Esophagus muscularis mucosa (tissue), 4 donors: ENCODE data around the gene SPINDOC. TPM values are rescaled to one million over a fixed set of nuclear protein-coding genes. Genes with fewer than 3 reads are reported as not detected.

ENCODE experiments used
- DNase-seq: peaks from one replicate; pipeline ENCODE4 v3.0.0-alpha.2; 2017; ENCODE audit errors: extremely low spot score
- H3K27ac ChIP-seq, 4 donors: fragments of 200-600 bp; sonication (generic); replicated peaks in 1 of 4; 1 replicate in 3 of 4; 2 replicates in 1 of 4; pipeline ENCODE4 v1.5.1; 2016 to 2019; ENCODE audit warnings: mild to moderate bottlenecking in 1 of 4
- H3K27me3 ChIP-seq, 4 donors: fragments of 200-600 bp; sonication (generic); one replicate each; pipeline versions ENCODE4 v1.5.1 to v1.6.0; 2016 to 2019
- H3K36me3 ChIP-seq, 4 donors: fragments of 200-600 bp; sonication (generic); one replicate each; pipeline ENCODE4 v1.5.1; 2016 to 2019
- H3K4me1 ChIP-seq, 4 donors: fragments of 200-600 bp; sonication (generic); one replicate each; pipeline ENCODE4 v1.5.1; 2016 to 2019
- H3K4me3 ChIP-seq, 4 donors: fragments of 200-600 bp; sonication (generic); 1 replicate in 2 of 4; 2 replicates in 2 of 4; pipeline ENCODE4 v1.5.1; 2016 to 2019; ENCODE audit warnings: mild to moderate bottlenecking in 4 of 4, moderate library complexity in 1 of 4
- H3K9me3 ChIP-seq, 4 donors: fragments of 200-600 bp; sonication (generic); 1 replicate in 3 of 4; 2 replicates in 1 of 4; pipeline ENCODE4 v1.5.1; 2016 to 2019
- EP300 ChIP-seq: sonication (generic); formaldehyde crosslinking; IDR thresholded peaks from one replicate; pipeline ENCODE4 v1.6.1; 2017; ENCODE audit warnings: antibody characterized with exemption
- POLR2A ChIP-seq: fragments of 450-650 bp; IDR thresholded peaks from one replicate; pipeline ENCODE4 v1.6.1; 2017; ENCODE audit warnings: antibody characterized with exemption, moderate library complexity, mild to moderate bottlenecking, low read depth
- POLR2AphosphoS5 ChIP-seq, 2 donors: sonication (generic); formaldehyde crosslinking; IDR thresholded peaks; one replicate each; pipeline ENCODE4 v1.6.1; 2017; ENCODE audit warnings: antibody characterized with exemption in 2 of 2
- WGBS: methylation state at CpG from one replicate; pipeline ENCODE4 v1.1.5; 2018; 5-methylcytosine and 5-hydroxymethylcytosine counted together
- intact Hi-C: fragments of 100-400 bp; cut with DNase I; formaldehyde crosslinking; loops from one replicate; pipeline ENCODE4 v1.15.1; 2023
- total RNA-seq, 4 donors: library from RNA; depleted of rRNA; stranded (reverse); fragments of >200 nt; gene quantifications; one replicate each; pipeline versions ENCODE4 v1.1.0 to v1.2.1, GENCODE V29; 2016
- TF ChIP-seq, protein P1 (sequence below), 3 experiments: fragments of 200-600 bp in 2 of 3; fragments of 450-650 bp in 1 of 3; sonication (generic) in 2 of 3; IDR thresholded peaks; one replicate each; pipeline ENCODE4 v1.5.1; 2017 to 2019; ENCODE audit warnings: antibody characterized with exemption in 3 of 3, mild to moderate bottlenecking in 2 of 3, moderate library complexity in 1 of 3

The SPINDOC gene
- total RNA-seq, 4 donors from 2014 or later = 12.0 to 25.8 (median 18.6) TPM

GRCh38 chr11:63826471-63827190 is 13.4 kb downstream of the SPINDOC start:
- intact Hi-C loops = no loop called here
- Histone ChIP-seq H3K4me3 (no peak overlapping the region), H3K4me1 (no peaks in the 10 kb centered on the region), H3K36me3 (peaks cover 39 to 75% (median 65%) of the 10 kb centered on the region in 4 donors), H3K9me3 (no peaks in the 10 kb centered on the region), H3K27me3 (no peaks in the 10 kb centered on the region), H3K27ac (no peak overlapping the region)
- no peak for TF ChIP-seq POLR2AphosphoS5 (IDR thresholded peaks at IDR 0.05)
- TF ChIP-seq EP300 = no peak
- TF ChIP-seq, protein P1, sequence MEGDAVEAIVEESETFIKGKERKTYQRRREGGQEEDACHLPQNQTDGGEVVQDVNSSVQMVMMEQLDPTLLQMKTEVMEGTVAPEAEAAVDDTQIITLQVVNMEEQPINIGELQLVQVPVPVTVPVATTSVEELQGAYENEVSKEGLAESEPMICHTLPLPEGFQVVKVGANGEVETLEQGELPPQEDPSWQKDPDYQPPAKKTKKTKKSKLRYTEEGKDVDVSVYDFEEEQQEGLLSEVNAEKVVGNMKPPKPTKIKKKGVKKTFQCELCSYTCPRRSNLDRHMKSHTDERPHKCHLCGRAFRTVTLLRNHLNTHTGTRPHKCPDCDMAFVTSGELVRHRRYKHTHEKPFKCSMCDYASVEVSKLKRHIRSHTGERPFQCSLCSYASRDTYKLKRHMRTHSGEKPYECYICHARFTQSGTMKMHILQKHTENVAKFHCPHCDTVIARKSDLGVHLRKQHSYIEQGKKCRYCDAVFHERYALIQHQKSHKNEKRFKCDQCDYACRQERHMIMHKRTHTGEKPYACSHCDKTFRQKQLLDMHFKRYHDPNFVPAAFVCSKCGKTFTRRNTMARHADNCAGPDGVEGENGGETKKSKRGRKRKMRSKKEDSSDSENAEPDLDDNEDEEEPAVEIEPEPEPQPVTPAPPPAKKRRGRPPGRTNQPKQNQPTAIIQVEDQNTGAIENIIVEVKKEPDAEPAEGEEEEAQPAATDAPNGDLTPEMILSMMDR (IDR thresholded peaks at IDR 0.05) = no peak
- TF ChIP-seq POLR2A = no peak
- 69% methylated on average over 7 of the region's 17 CpGs for WGBS
- DNase-seq = no peak

DNA sequence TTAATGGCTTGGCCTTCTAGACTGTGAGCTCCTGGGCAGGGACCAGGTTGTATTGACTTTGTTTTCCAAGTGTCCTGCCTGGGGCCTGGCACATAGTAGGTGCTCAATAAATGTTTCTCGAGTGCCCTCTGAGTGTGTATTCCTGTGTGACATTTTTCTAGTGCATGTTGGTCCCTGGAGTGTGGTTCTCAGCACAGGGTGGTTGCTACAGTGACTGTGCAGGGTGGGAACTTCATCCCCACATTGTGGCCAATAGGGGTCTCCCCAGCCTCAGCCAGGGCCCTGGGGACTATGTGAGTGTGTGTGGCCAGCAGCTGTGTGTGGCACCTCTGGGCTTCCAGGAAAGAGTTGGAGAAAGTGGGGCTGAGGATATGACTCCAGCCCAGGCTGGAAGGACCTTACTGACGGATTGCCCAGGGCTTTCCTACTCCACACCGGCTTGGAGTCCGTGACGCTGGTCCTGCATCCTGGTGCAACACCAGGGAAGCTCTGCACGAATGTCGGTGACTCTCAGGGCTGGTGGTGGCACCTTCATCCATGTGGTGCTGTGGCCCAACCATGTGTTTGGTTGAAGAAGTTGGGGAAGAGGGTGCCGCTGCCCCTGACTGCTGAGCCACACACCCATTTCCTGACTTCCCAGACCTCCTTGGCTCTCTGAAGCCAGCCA is 16.7 kb downstream of the SPINDOC start:
- TF ChIP-seq, protein P1 (IDR thresholded peaks at IDR 0.05) = no peak
- TF ChIP-seq POLR2AphosphoS5 (IDR thresholded peaks at IDR 0.05) = no peak
- no peak for TF ChIP-seq POLR2A
- no peak for TF ChIP-seq EP300
- no peak for DNase-seq
- no peaks in the 10 kb centered on the region for H3K27me3 ChIP-seq
- H3K36me3 ChIP-seq = peaks cover 7 to 41% (median 32%) of the 10 kb centered on the region in 4 donors
- no peak overlapping the region for H3K4me3 ChIP-seq
- no peaks in the 10 kb centered on the region for H3K9me3 ChIP-seq
- WGBS = 88% methylated on average over 8 of the region's 8 CpGs
- intact Hi-C loops = no loop called here
- no peaks in the 10 kb centered on the region for H3K4me1 ChIP-seq
- no peak overlapping the region for H3K27ac ChIP-seq

DNA sequence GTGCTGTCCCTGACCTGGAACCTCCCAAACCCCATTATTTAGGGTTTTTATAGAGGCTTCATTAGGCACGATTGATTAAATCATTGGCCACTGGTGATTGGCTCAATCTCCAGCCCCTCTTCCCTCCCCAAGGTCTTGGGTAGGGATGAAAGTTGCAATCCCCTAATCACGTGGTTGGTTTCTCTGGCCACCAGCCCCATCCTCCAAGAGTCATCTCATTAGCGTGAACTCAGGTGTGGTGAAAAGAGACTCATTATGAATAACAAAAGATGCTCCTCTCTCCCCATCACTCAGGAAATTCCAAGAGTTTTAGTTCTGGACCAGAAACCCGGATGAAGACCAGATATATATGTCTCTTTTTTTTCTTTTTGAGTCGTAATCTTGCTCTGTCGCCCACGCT is 18.1 kb downstream of the SPINDOC start:
- intact Hi-C loops = no loop called here
- H3K9me3 ChIP-seq = no peaks in the 10 kb centered on the region
- no peak overlapping the region for H3K27ac ChIP-seq
- WGBS = 84% methylated on average over 7 of the region's 7 CpGs
- peaks cover 7 to 28% (median 19%) of the 10 kb centered on the region in 4 donors for H3K36me3 ChIP-seq
- no peak for TF ChIP-seq POLR2AphosphoS5 (IDR thresholded peaks at IDR 0.05)
- TF ChIP-seq POLR2A = no peak
- TF ChIP-seq EP300 = no peak
- TF ChIP-seq, protein P1 (IDR thresholded peaks at IDR 0.05) = no peak
- no peak for DNase-seq
- no peaks in the 10 kb centered on the region for H3K4me1 ChIP-seq
- no peak overlapping the region for H3K4me3 ChIP-seq
- H3K27me3 ChIP-seq = no peaks in the 10 kb centered on the region

- Histone ChIP-seq H3K4me1 (peaks cover 0 to 6% (median 3%) of the 10 kb centered on the region in 4 donors), H3K27me3 (no peaks in the 10 kb centered on the region), H3K36me3 (peaks cover 0 to 18% (median 10%) of the 10 kb centered on the region in 4 donors), H3K27ac (no peak overlapping the region), H3K9me3 (no peaks in the 10 kb centered on the region), H3K4me3 (no peak overlapping the region)
- WGBS = 63% methylated on average over 2 of the region's 2 CpGs
- no peak for DNase-seq
- TF ChIP-seq EP300 (no peak), POLR2AphosphoS5 (IDR thresholded peaks at IDR 0.05) (no peak), POLR2A (no peak)
- TF ChIP-seq, protein P1 (IDR thresholded peaks at IDR 0.05) = no peak
- intact Hi-C loops = no loop called here
These were observed 19.1 kb downstream of the SPINDOC start for GRCh38 chr11:63832336-63832735.
